Esophagus muscularis mucosa (tissue), 4 donors: ENCODE measurements around the gene KRT38. TPM values are rescaled to one million over a fixed set of nuclear protein-coding genes. Genes with fewer than 3 reads are reported as not detected.

Source experiments
- DNase-seq: peaks from one replicate; pipeline ENCODE4 v3.0.0-alpha.2; 2017; ENCODE audit errors: extremely low spot score
- H3K27ac ChIP-seq, 4 donors: fragments of 200-600 bp; sonication (generic); replicated peaks in 1 of 4; 1 replicate in 3 of 4; 2 replicates in 1 of 4; pipeline ENCODE4 v1.5.1; 2016 to 2019; ENCODE audit warnings: mild to moderate bottlenecking in 1 of 4
- H3K27me3 ChIP-seq, 4 donors: fragments of 200-600 bp; sonication (generic); one replicate each; pipeline versions ENCODE4 v1.5.1 to v1.6.0; 2016 to 2019
- H3K36me3 ChIP-seq, 4 donors: fragments of 200-600 bp; sonication (generic); one replicate each; pipeline ENCODE4 v1.5.1; 2016 to 2019
- H3K4me1 ChIP-seq, 4 donors: fragments of 200-600 bp; sonication (generic); one replicate each; pipeline ENCODE4 v1.5.1; 2016 to 2019
- H3K4me3 ChIP-seq, 4 donors: fragments of 200-600 bp; sonication (generic); 1 replicate in 2 of 4; 2 replicates in 2 of 4; pipeline ENCODE4 v1.5.1; 2016 to 2019; ENCODE audit warnings: mild to moderate bottlenecking in 4 of 4, moderate library complexity in 1 of 4
- H3K9me3 ChIP-seq, 4 donors: fragments of 200-600 bp; sonication (generic); 1 replicate in 3 of 4; 2 replicates in 1 of 4; pipeline ENCODE4 v1.5.1; 2016 to 2019
- EP300 ChIP-seq: sonication (generic); formaldehyde crosslinking; IDR thresholded peaks from one replicate; pipeline ENCODE4 v1.6.1; 2017; ENCODE audit warnings: antibody characterized with exemption
- POLR2A ChIP-seq: fragments of 450-650 bp; IDR thresholded peaks from one replicate; pipeline ENCODE4 v1.6.1; 2017; ENCODE audit warnings: antibody characterized with exemption, moderate library complexity, mild to moderate bottlenecking, low read depth
- POLR2AphosphoS5 ChIP-seq, 2 donors: sonication (generic); formaldehyde crosslinking; IDR thresholded peaks; one replicate each; pipeline ENCODE4 v1.6.1; 2017; ENCODE audit warnings: antibody characterized with exemption in 2 of 2
- WGBS: methylation state at CpG from one replicate; pipeline ENCODE4 v1.1.5; 2018; 5-methylcytosine and 5-hydroxymethylcytosine counted together
- intact Hi-C: fragments of 100-400 bp; cut with DNase I; formaldehyde crosslinking; loops from one replicate; pipeline ENCODE4 v1.15.1; 2023
- total RNA-seq, 4 donors: library from RNA; depleted of rRNA; stranded (reverse); fragments of >200 nt; gene quantifications; one replicate each; pipeline versions ENCODE4 v1.1.0 to v1.2.1, GENCODE V29; 2016
- TF ChIP-seq, protein P1 (sequence below), 3 experiments: fragments of 200-600 bp in 2 of 3; fragments of 450-650 bp in 1 of 3; sonication (generic) in 2 of 3; IDR thresholded peaks; one replicate each; pipeline ENCODE4 v1.5.1; 2017 to 2019; ENCODE audit warnings: antibody characterized with exemption in 3 of 3, mild to moderate bottlenecking in 2 of 3, moderate library complexity in 1 of 3

The KRT38 gene
- total RNA-seq: not detected

DNA sequence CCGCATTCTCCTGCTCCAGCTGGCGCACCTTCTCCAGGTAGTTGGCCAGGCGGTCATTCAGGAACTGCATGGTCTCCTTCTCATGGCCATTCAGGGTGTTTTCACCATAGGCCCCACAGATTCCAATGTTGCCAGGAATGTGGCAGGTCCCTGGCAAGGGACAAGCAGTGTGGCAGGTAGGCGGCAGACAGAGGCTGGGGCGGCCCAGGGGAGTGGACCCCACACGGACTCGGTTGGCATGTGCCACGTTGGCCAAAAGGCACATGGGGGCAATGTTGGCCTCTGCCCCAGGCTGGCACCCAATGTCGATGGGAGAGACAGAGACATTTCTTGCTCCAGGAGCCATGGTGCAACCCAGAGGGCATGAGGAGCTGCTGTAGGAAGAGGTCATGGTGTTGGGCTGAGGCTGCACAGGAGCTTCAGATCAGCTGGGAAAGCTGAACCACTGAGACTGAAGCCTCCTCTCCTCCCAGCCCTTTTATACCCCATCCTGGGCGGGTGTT, at the start of gene KRT38:
Gene KRT38, minus strand, starts transcription at position 453 of the 503 bp plus-strand sequence. Its CDS starts 62 bp downstream, at position 391.
- 93% methylated on average over 8 of the region's 10 CpGs for WGBS
- peaks cover 0 to 3% (median 0%) of the 10 kb centered on the region in 4 donors for H3K27me3 ChIP-seq
- H3K27ac ChIP-seq: no peak within 1 kb of the TSS
- H3K36me3 ChIP-seq: no peaks in the 10 kb centered on the region
- TF ChIP-seq POLR2A (no peak), EP300 (no peak), POLR2AphosphoS5 (IDR thresholded peaks at IDR 0.05) (no peak)
- TF ChIP-seq, protein P1, sequence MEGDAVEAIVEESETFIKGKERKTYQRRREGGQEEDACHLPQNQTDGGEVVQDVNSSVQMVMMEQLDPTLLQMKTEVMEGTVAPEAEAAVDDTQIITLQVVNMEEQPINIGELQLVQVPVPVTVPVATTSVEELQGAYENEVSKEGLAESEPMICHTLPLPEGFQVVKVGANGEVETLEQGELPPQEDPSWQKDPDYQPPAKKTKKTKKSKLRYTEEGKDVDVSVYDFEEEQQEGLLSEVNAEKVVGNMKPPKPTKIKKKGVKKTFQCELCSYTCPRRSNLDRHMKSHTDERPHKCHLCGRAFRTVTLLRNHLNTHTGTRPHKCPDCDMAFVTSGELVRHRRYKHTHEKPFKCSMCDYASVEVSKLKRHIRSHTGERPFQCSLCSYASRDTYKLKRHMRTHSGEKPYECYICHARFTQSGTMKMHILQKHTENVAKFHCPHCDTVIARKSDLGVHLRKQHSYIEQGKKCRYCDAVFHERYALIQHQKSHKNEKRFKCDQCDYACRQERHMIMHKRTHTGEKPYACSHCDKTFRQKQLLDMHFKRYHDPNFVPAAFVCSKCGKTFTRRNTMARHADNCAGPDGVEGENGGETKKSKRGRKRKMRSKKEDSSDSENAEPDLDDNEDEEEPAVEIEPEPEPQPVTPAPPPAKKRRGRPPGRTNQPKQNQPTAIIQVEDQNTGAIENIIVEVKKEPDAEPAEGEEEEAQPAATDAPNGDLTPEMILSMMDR (IDR thresholded peaks at IDR 0.05): no peak
- no peaks in the 10 kb centered on the region for H3K4me1 ChIP-seq
- no peak for DNase-seq
- H3K9me3 ChIP-seq: no peaks in the 10 kb centered on the region
- intact Hi-C loops: no loop called here
- H3K4me3 ChIP-seq: no peak within 1 kb of the TSS

DNA sequence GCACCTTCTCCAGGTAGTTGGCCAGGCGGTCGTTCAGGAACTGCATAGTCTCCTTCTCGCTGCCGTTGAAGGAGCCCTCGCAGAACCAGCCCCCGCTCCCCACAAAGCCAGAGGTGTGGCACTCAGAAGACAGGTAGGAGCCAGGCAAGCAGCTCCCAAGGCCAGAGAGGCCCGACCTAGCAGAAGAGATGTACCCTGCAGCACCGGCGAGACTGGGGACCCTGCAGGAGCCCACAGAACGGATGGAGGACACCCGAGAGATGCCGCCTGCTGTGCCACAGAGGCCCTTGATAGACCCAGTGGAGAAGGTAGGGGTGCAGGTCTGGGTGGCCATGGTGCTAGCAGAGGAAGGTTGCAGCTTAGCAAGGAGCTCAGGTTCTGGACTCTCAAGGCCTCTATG, 48.7 kb upstream of the KRT38 start, which contains the start of gene KRT36:
Gene KRT36, minus strand, starts transcription at position 380 of the 400 bp plus-strand sequence. Its CDS starts 46 bp downstream, at position 334.
- Histone ChIP-seq H3K27me3 (peaks cover 0 to 7% (median 0%) of the 10 kb centered on the region in 4 donors), H3K27ac (no peak within 1 kb of the TSS), H3K36me3 (no peaks in the 10 kb centered on the region), H3K4me3 (no peak within 1 kb of the TSS), H3K9me3 (no peaks in the 10 kb centered on the region), H3K4me1 (peaks cover 3 to 13% (median 10%) of the 10 kb centered on the region in 4 donors)
- no peak for TF ChIP-seq POLR2A
- no peak for TF ChIP-seq POLR2AphosphoS5 (IDR thresholded peaks at IDR 0.05)
- TF ChIP-seq EP300: no peak
- TF ChIP-seq, protein P1 (IDR thresholded peaks at IDR 0.05): no peak
- no peak for DNase-seq
- WGBS: no CpG with 5 or more reads among the region's 12 CpGs
- intact Hi-C loops: no loop called here

DNA sequence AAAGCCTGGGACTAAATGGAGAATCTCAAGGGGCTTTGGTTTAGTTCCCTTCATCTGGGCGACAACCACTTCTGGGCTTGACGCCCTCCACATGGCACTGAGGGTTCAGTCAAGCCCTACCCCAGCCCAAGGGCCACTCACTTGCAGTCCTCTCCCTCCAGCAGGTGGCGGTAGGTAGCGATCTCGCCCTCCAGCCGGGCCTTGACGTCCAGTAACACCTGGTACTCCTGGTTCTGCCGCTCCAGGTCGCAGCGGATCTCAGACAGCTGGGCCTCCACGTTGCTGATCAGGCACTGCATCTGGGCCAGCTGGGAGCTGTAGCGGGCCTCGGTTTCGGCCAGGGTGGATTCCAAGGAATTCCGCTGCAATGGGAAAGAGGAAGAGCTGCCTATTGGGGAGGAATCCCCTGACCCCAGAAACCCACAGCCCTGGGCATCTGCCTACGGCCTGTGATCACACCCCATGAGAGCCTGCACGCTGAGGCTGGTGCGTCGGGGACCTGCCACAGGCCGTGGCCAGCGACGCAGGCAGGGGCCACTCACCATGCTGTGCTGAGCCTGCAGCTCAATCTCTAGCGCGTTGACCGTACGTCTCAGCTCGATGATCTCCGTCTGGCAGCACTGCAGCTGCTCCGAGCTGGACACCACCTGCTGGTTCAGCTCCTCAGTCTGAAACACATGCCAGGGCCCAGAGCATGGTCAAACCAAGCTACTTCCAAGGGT, 46.2 kb upstream of the KRT38 start:
- Histone ChIP-seq H3K9me3 (no peaks in the 10 kb centered on the region), H3K4me1 (no peaks in the 10 kb centered on the region), H3K27me3 (peaks cover 0 to 7% (median 0%) of the 10 kb centered on the region in 4 donors), H3K36me3 (no peaks in the 10 kb centered on the region), H3K27ac (no peak overlapping the region), H3K4me3 (no peak overlapping the region)
- 62% methylated on average over 18 of the region's 29 CpGs for WGBS
- DNase-seq: no peak
- TF ChIP-seq POLR2AphosphoS5 (IDR thresholded peaks at IDR 0.05): no peak
- TF ChIP-seq, protein P1 (IDR thresholded peaks at IDR 0.05): peak in 1 of 3 experiments; percentile 15
- intact Hi-C loops: no loop called here

DNA sequence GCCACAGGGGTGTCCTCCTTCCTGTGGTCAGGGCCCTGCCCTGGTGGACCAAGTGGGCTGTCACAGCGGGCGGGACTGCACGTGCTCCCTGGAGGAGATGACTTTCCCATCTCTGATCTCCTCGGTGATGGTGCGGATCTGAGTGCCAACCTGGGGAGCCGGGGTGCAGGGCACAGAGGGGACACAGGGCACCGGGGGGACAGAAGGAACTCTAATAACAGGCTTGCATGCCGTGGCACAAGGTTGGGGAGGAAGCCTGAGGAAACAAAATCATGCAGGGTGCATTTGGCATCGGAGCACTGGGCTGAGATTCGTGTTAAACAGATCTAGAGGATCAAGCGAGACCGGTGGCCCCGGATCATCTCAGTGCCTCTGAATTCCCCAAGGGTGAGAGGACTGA, 45.5 kb upstream of the KRT38 start:
- H3K36me3 ChIP-seq: no peaks in the 10 kb centered on the region
- H3K27ac ChIP-seq: no peak overlapping the region
- intact Hi-C loops: no loop called here
- TF ChIP-seq POLR2A: no peak
- no peak for TF ChIP-seq EP300
- TF ChIP-seq, protein P1 (IDR thresholded peaks at IDR 0.05): no peak
- DNase-seq: no peak
- no peak overlapping the region for H3K4me3 ChIP-seq
- no peaks in the 10 kb centered on the region for H3K9me3 ChIP-seq
- peaks cover 0 to 7% (median 0%) of the 10 kb centered on the region in 4 donors for H3K27me3 ChIP-seq
- WGBS: 98% methylated on average over 12 of the region's 13 CpGs
- no peaks in the 10 kb centered on the region for H3K4me1 ChIP-seq
